Kidney epithelial cell (primary cell): ENCODE data around the gene FTO. TPM values are rescaled to one million over a fixed set of nuclear protein-coding genes. Genes with fewer than 3 reads are reported as not detected.

Experiments
- DNase-seq: peaks from one replicate; pipeline ENCODE4 v3.0.0-alpha.2; 2010; ENCODE audit warnings: low read depth
- H3K27me3 ChIP-seq: 2 replicates; pipeline ENCODE4 v1.6.0; 2011; ENCODE audit warnings: low read length; ENCODE audit not compliant: control insufficient read depth, insufficient read depth
- H3K36me3 ChIP-seq: 2 replicates; pipeline ENCODE4 v1.5.1; 2011; ENCODE audit warnings: low read length; ENCODE audit not compliant: control insufficient read depth, insufficient read depth
- H3K4me3 ChIP-seq: 2 replicates; pipeline ENCODE4 v1.5.1; 2011; ENCODE audit warnings: low read depth, mild to moderate bottlenecking, control low read depth, low read length
- total RNA-seq: library from RNA; depleted of rRNA; stranded (reverse); fragments of >200 nt; gene quantifications from 2 replicates; pipeline ENCODE4 v1.2.3, GENCODE V29; 2015
- TF ChIP-seq, protein P1 (sequence below): IDR thresholded peaks from 2 replicates; pipeline ENCODE4 v1.5.1; 2011; ENCODE audit warnings: mild to moderate bottlenecking, moderate library complexity, low read length, control low read depth, inconsistent platforms; ENCODE audit not compliant: insufficient read depth, poor library complexity, severe bottlenecking

Gene FTO
- total RNA-seq, 1 donor from 2014 or later = 66.9 TPM

DNA sequence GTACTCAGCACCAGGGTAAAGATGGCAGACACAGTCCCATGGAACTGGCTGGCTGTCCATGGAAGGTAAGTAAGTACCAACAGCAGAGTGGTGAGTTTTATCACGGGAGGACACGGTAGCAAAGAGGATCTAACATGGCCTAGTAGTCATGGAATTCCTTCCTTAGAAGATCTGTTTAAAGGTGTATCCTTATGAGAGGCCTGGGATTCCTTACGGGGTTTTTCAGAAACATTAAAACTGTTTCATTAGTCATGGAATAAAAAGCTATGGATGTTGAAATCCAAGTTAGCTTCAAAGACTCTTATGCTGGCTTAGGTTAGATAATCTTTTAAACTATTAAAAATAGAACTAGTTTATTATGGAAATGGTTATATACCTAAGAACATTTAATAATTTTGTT lies 7.4 kb downstream of the FTO start:
- no peak overlapping the region for H3K4me3 ChIP-seq

DNA sequence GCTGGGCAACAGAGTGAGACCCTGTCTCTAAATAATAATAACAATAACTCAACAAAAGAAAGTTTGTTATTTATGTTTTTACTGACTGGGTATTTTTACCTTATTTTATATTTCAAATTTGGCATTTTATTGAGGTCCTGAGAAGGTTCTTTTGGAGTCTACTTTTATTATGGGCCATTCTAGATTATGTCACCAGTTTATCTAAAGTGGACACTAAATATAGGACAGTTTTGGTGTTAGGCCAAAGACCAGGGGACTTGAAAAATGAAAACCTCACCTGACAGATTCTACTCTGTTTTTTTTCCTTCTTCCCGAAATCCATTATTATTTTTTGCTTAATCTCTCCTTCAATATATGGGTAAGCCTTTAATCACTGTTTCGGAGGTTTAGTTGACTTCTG lies 8.1 kb downstream of the FTO start:
- Histone ChIP-seq H3K27me3 (no peaks in the 10 kb centered on the region), H3K4me3 (no peak overlapping the region), H3K36me3 (no peaks in the 10 kb centered on the region)
- no peak for DNase-seq
- TF ChIP-seq, protein P1, sequence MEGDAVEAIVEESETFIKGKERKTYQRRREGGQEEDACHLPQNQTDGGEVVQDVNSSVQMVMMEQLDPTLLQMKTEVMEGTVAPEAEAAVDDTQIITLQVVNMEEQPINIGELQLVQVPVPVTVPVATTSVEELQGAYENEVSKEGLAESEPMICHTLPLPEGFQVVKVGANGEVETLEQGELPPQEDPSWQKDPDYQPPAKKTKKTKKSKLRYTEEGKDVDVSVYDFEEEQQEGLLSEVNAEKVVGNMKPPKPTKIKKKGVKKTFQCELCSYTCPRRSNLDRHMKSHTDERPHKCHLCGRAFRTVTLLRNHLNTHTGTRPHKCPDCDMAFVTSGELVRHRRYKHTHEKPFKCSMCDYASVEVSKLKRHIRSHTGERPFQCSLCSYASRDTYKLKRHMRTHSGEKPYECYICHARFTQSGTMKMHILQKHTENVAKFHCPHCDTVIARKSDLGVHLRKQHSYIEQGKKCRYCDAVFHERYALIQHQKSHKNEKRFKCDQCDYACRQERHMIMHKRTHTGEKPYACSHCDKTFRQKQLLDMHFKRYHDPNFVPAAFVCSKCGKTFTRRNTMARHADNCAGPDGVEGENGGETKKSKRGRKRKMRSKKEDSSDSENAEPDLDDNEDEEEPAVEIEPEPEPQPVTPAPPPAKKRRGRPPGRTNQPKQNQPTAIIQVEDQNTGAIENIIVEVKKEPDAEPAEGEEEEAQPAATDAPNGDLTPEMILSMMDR = no peak

More for the DNA sequence above, 7.4 kb downstream of the FTO start:
- TF ChIP-seq, protein P1 = no peak
- DNase-seq = no peak
- H3K27me3 ChIP-seq = no peaks in the 10 kb centered on the region
- H3K36me3 ChIP-seq = no peaks in the 10 kb centered on the region

DNA sequence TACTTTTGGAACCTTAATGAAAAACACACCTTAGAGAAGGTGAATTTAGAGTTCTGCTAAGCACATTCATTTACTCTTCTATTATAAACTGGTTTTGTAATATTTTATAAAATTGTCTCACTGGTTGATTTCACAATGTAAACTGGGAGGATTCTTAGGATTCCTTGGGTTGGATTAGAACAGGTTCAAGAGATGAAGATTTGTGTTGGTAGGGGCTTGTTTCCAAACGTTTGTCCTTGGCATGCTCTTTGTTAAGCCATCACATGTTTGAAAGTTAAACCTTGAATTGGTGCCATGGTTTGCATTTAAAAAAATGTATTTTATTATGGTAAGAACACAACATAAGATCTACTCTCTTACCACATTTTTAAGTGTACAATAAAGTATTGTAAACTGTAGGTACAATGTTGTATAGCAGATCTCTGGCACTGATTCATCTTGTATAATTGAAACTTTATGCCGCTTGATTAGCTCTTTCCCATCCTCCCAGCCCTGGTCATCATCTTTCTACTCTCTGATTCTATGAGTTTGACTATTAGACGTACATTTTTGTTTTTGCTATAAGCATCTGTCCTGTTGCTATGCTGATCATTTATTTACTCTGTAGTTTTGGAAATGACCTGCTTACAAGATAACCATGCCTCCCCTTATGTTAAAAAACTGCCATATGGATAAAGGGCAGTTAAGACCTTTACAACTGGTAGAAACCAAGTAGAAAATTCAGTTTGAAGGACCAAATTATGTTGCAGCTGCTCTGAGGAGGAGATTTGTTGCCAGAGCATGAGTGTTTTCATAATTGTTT lies 9.6 kb downstream of the FTO start:
- TF ChIP-seq, protein P1 = no peak
- no peaks in the 10 kb centered on the region for H3K27me3 ChIP-seq
- H3K4me3 ChIP-seq = no peak overlapping the region
- no peaks in the 10 kb centered on the region for H3K36me3 ChIP-seq
- DNase-seq = no peak

DNA sequence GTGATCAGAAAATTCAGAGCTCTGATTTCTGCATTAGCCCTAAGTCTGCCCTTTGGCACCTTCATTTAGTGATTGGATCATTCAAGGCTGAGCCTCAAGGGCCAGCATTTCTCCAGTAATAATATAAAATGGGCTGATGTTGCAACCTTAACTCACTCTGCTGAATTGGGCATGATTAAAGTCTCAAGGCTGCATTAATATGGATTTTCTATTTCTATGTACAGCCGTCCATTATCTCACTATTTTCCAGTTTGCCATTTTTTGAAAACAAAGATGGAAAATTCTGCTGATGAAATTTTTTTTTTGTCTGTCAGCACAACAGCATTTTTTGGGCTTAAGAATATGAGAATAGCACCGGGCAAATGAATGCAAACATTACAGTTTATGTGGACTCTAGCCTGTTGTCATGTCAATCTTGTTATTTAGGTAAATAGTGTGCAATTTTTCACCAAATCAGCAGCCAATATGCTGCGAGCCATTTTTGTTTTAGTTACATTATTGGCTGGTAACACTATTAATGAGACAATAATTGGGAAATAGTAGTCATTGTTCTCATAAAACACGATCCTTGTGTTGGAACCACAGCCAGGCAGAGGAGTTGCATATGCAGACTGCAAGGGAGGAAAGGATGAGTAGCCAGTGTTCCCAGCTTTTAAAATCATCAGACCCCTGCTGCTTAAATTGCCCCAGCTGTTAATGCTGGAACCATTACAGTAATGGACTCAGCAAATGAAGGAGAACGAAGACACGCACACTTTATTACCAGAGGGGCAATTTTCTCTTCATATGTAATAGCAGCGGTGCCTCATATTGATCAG lies 10.5 kb downstream of the FTO start:
- H3K4me3 ChIP-seq = no peak overlapping the region
- TF ChIP-seq, protein P1 = no peak
- no peaks in the 10 kb centered on the region for H3K27me3 ChIP-seq
- no peak for DNase-seq
- no peaks in the 10 kb centered on the region for H3K36me3 ChIP-seq

DNA sequence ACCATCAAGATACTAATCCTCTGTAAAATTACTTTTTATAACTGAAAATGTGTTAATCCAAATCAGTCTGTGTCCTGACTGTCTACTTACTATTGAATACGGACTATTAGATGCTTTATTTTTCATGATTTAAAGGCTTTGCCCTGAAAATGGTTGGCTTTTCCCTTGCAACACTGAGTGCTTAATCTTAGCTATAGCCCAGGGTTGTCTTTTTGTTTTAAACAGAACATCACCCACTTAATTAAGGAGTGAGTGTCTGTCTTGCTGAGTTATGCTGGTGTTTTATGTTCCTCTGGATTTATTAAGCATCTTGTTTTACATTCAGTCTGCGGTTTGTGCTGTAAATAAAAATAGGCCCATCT lies 11.0 kb downstream of the FTO start:
- no peak overlapping the region for H3K4me3 ChIP-seq
- no peak for DNase-seq
- no peaks in the 10 kb centered on the region for H3K27me3 ChIP-seq
- H3K36me3 ChIP-seq = no peaks in the 10 kb centered on the region
- TF ChIP-seq, protein P1 = no peak
